ENCODE data around the gene D2HGDH. TPM values are rescaled to one million over a fixed set of nuclear protein-coding genes. Genes with fewer than 3 reads are reported as not detected.

The D2HGDH gene
- total and polyA plus RNA-seq, 2 of the 13 experiments (the other 11 are each of a cell fraction or from before 2014, with no cell fraction given), result 19.2 to 20.3 TPM

GRCh38 chr2:241701399-241702154 is 32.9 kb upstream of the D2HGDH start, which contains the start of gene ING5 (continued):
- TF ChIP-seq MED1 (CRISPR knock-in tag; IDR thresholded peaks at IDR 0.05) (peak; percentile 67), RARG (CRISPR knock-in tag; IDR thresholded peaks at IDR 0.05; ENCODE audit: low read depth) (no peak), ATRX (CRISPR knock-in tag; IDR thresholded peaks at IDR 0.05; ENCODE audit: borderline replicate concordance) (no peak), PHB2 (IDR thresholded peaks at IDR 0.05; ENCODE audit: partially characterized antibody) (no peak), TSC22D2 (CRISPR knock-in tag; IDR thresholded peaks at IDR 0.05; ENCODE audit: borderline replicate concordance) (peak; percentile 76; the same call in 1 of the 2 replicates), TCF7L2 (IDR thresholded peaks at IDR 0.05; ENCODE audit: low read depth, low read length) (no peak), KAT2B (IDR thresholded peaks at IDR 0.05; ENCODE audit: borderline replicate concordance, low read depth, low read length) (no peak), PRPF4 (IDR thresholded peaks at IDR 0.05; ENCODE audit: low read depth, low read length, poor library complexity, severe bottlenecking) (no peak), ZNF597 (CRISPR knock-in tag; IDR thresholded peaks at IDR 0.05) (peak; percentile 79; the same call in 1 of the 2 replicates), AHR (CRISPR knock-in tag; IDR thresholded peaks at IDR 0.05) (peak; percentile 60), MLX (CRISPR knock-in tag; IDR thresholded peaks at IDR 0.05) (0 out of 2 replicates have a peak, but pooled peaks have one; percentile 16), PREB (CRISPR knock-in tag; IDR thresholded peaks at IDR 0.05) (0 out of 2 replicates have a peak, but pooled peaks have one; percentile 77), SALL2 (CRISPR knock-in tag; IDR thresholded peaks at IDR 0.05) (peak; percentile 94), ZNF503 (CRISPR knock-in tag; IDR thresholded peaks at IDR 0.05) (peak; percentile 65; the same call in 1 of the 2 replicates), HMGXB4 (CRISPR knock-in tag; IDR thresholded peaks at IDR 0.05; ENCODE audit: borderline replicate concordance in 1 of 2, low read depth in 1 of 2) (peak; percentile 86 to 89), SOX5 (CRISPR knock-in tag; IDR thresholded peaks at IDR 0.05; ENCODE audit: borderline replicate concordance) (no peak), ZNF12 (CRISPR knock-in tag; IDR thresholded peaks at IDR 0.05) (peak; percentile 76; the same call in 1 of the 2 replicates), U2AF1 (optimal IDR thresholded peaks at IDR 0.05; ENCODE audit: low read depth, low read length) (no peak), ZFP36L1 (CRISPR knock-in tag; IDR thresholded peaks at IDR 0.05) (peak; percentile 40; the same call in 1 of the 2 replicates), ZBTB38 (CRISPR knock-in tag; IDR thresholded peaks at IDR 0.05) (peak; percentile 76), ZNF414 (CRISPR knock-in tag; IDR thresholded peaks at IDR 0.05) (no peak), ZC3H13 (CRISPR knock-in tag; IDR thresholded peaks at IDR 0.05) (peak; percentile 85)

All from HepG2 (cell line).